Fibroblast of skin of back (primary cell): ENCODE data around the gene PECR.
A peak's percentile ranks its signal among the peaks of the same experiment; 100 is the strongest.
"Not testable (repeated sequence)": the region's sequence is repeated elsewhere in the genome, so short reads cannot be mapped to it uniquely, and the experiment has no call there.

ENCODE experiments used
- DNase-seq: peaks from one replicate; pipeline ENCODE4 v3.0.0-alpha.2; 2013

Gene PECR

GRCh38 chr2:216104691-216105090, 23.1 kb upstream of the PECR start:
- no peak for DNase-seq

- DNase-seq: no peak
Measured at GRCh38 chr2:216103213-216103612, 21.6 kb upstream of the PECR start.

- no peak for DNase-seq
Measured at GRCh38 chr2:216101109-216101508, 19.5 kb upstream of the PECR start.

GRCh38 chr2:216098421-216099334, 17.1 kb upstream of the PECR start:
- no peak for DNase-seq

- DNase-seq: no peak
Measured at GRCh38 chr2:216094701-216095100, 13.1 kb upstream of the PECR start.

- no peak for DNase-seq
Measured at GRCh38 chr2:216092646-216093045, 11.0 kb upstream of the PECR start.

GRCh38 chr2:216090369-216090786, 8.8 kb upstream of the PECR start:
- DNase-seq: peak; percentile 43

- no peak for DNase-seq
Measured at GRCh38 chr2:216086207-216086893, 4.7 kb upstream of the PECR start.

- no peak for DNase-seq
Measured at GRCh38 chr2:216084547-216084946, 2.9 kb upstream of the PECR start.

GRCh38 chr2:216083464-216084281, 2.1 kb upstream of the PECR start:
- peak; percentile 63 for DNase-seq

GRCh38 chr2:216082805-216083204, 1.2 kb upstream of the PECR start:
- no peak for DNase-seq

- no peak for DNase-seq
Measured at GRCh38 chr2:216082117-216082711, 605 bp upstream of the PECR start.

- DNase-seq: no peak
Measured at GRCh38 chr2:216081012-216081411, 597 bp downstream of the PECR start.

GRCh38 chr2:216080048-216080447, 1.6 kb downstream of the PECR start:
- not testable (repeated sequence) for DNase-seq

GRCh38 chr2:216078776-216079175, 2.8 kb downstream of the PECR start:
- no peak for DNase-seq

GRCh38 chr2:216075510-216076485, 5.8 kb downstream of the PECR start:
- no peak for DNase-seq

GRCh38 chr2:216074794-216075193, 6.8 kb downstream of the PECR start:
- no peak for DNase-seq

- DNase-seq: no peak
Measured at GRCh38 chr2:216074380-216074779, 7.2 kb downstream of the PECR start.

- DNase-seq: no peak
Measured at GRCh38 chr2:216073773-216074172, 7.8 kb downstream of the PECR start.

GRCh38 chr2:216072473-216072872, 9.1 kb downstream of the PECR start:
- DNase-seq: no peak

GRCh38 chr2:216071111-216071851, 10.3 kb downstream of the PECR start:
- no peak for DNase-seq
